H1 (cell line): ENCODE data around the gene HSPBAP1.

ENCODE experiments used
- CHD2 ChIP-seq: IDR thresholded peaks from 2 replicates; pipeline ENCODE4 v1.6.1; 2012; ENCODE audit warnings: low read length, improper control_type of control experiment
- EZH2 ChIP-seq: fragments of 200-600 bp; sonication (generic); IDR thresholded peaks from 2 replicates; pipeline ENCODE4 v1.7.1; 2012; ENCODE audit warnings: low read depth, mild to moderate bottlenecking, moderate library complexity, low read length, inconsistent platforms; ENCODE audit not compliant: severe bottlenecking
- FOSL1 ChIP-seq: IDR thresholded peaks from 2 replicates; pipeline ENCODE4 v1.6.1; 2011; ENCODE audit warnings: mild to moderate bottlenecking, low read depth, low read length, moderate library complexity; ENCODE audit not compliant: insufficient read depth
- GABPA ChIP-seq: IDR thresholded peaks from 2 replicates; pipeline ENCODE4 v1.6.1; 2011; ENCODE audit warnings: mild to moderate bottlenecking, low read length, moderate library complexity, borderline replicate concordance; ENCODE audit not compliant: insufficient read depth
- KDM1A ChIP-seq: fragments of 200-600, 300-600 bp; sonication (generic); IDR thresholded peaks from 2 replicates; pipeline ENCODE4 v1.7.1; 2016; ENCODE audit warnings: mild to moderate bottlenecking, low read length, borderline replicate concordance
- MAFK ChIP-seq: IDR thresholded peaks from 2 replicates; pipeline ENCODE4 v1.6.1; 2012; ENCODE audit warnings: low read depth, mild to moderate bottlenecking, improper control_type of control experiment, low read length
- PHF8 ChIP-seq: fragments of 200-600 bp; sonication (generic); conservative IDR thresholded peaks from 2 replicates; pipeline ENCODE4 v1.7.1; 2012; ENCODE audit warnings: low read depth, mild to moderate bottlenecking, inconsistent platforms, low read length, moderate library complexity
- POLR2AphosphoS5 ChIP-seq: IDR thresholded peaks from 2 replicates; pipeline ENCODE4 v1.6.1; 2011; ENCODE audit warnings: low read depth, low read length
- TCF12 ChIP-seq: IDR thresholded peaks from 2 replicates; pipeline ENCODE4 v1.6.1; 2011; ENCODE audit warnings: low read depth, mild to moderate bottlenecking, low read length
- USF2 ChIP-seq: IDR thresholded peaks from 2 replicates; pipeline ENCODE4 v1.6.1; 2011; ENCODE audit warnings: low read length, improper control_type of control experiment
- TF ChIP-seq, protein P1 (sequence below), 3 experiments: IDR thresholded peaks; 1 replicate in 2 of 3; 2 replicates in 1 of 3; pipeline versions ENCODE4 v1.5.1 to v1.6.1; 2011; ENCODE audit warnings: low read length in 3 of 3, mild to moderate bottlenecking in 3 of 3, inconsistent platforms in 2 of 3, low read depth in 1 of 3, moderate library complexity in 1 of 3; ENCODE audit not compliant: insufficient read depth in 1 of 3; ENCODE audit errors: control extremely low read depth in 1 of 3

- TF ChIP-seq, protein P1, sequence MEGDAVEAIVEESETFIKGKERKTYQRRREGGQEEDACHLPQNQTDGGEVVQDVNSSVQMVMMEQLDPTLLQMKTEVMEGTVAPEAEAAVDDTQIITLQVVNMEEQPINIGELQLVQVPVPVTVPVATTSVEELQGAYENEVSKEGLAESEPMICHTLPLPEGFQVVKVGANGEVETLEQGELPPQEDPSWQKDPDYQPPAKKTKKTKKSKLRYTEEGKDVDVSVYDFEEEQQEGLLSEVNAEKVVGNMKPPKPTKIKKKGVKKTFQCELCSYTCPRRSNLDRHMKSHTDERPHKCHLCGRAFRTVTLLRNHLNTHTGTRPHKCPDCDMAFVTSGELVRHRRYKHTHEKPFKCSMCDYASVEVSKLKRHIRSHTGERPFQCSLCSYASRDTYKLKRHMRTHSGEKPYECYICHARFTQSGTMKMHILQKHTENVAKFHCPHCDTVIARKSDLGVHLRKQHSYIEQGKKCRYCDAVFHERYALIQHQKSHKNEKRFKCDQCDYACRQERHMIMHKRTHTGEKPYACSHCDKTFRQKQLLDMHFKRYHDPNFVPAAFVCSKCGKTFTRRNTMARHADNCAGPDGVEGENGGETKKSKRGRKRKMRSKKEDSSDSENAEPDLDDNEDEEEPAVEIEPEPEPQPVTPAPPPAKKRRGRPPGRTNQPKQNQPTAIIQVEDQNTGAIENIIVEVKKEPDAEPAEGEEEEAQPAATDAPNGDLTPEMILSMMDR (IDR thresholded peaks at IDR 0.05; ENCODE audit: control extremely low read depth in 1 of 3, insufficient read depth in 1 of 3, low read depth in 1 of 3, low read length in 3 of 3) = no peak
- no peak for TF ChIP-seq USF2
- TF ChIP-seq POLR2AphosphoS5 = no peak
- no peak for TF ChIP-seq KDM1A
- no peak for TF ChIP-seq TCF12
- TF ChIP-seq FOSL1 = no peak
- no peak for TF ChIP-seq GABPA
- no peak for TF ChIP-seq MAFK
- no peak for TF ChIP-seq EZH2
- TF ChIP-seq CHD2 = no peak
- TF ChIP-seq PHF8 = no peak
These were observed 27.2 kb downstream of the HSPBAP1 start for GRCh38 chr3:122766430-122766829.
